GM18505 (cell line): ENCODE data around the gene SMIM1.

Source experiments
- ATAC-seq: cut with Tn5 transposase; IDR thresholded peaks from one replicate; pipeline ENCODE4 v1.9.1; 2021; ENCODE audit not compliant: unreplicated experiment
- POLR2A ChIP-seq: IDR thresholded peaks from 4 replicates; pipeline ENCODE4 v1.6.1; 2011; ENCODE audit warnings: borderline replicate concordance; ENCODE audit not compliant: insufficient read depth, insufficient read length; ENCODE audit errors: extremely low read depth

The SMIM1 gene

GRCh38 chr1:3779912-3780416 is 7.4 kb downstream of the SMIM1 start:
- no peak for TF ChIP-seq POLR2A
- no peak for ATAC-seq

GRCh38 chr1:3780901-3781300 is 8.4 kb downstream of the SMIM1 start:
- no peak for TF ChIP-seq POLR2A
- no peak for ATAC-seq

- no peak for TF ChIP-seq POLR2A
- ATAC-seq = no peak
Measured at GRCh38 chr1:3783651-3784474, 11.3 kb downstream of the SMIM1 start.

GRCh38 chr1:3785045-3785444 is 12.5 kb downstream of the SMIM1 start:
- no peak for TF ChIP-seq POLR2A
- ATAC-seq = no peak

GRCh38 chr1:3785456-3786157 is 13.1 kb downstream of the SMIM1 start:
- no peak for ATAC-seq
- TF ChIP-seq POLR2A = no peak

GRCh38 chr1:3786468-3787348 is 14.2 kb downstream of the SMIM1 start:
- no peak for ATAC-seq
- TF ChIP-seq POLR2A = no peak

- no peak for TF ChIP-seq POLR2A
- no peak for ATAC-seq
Measured at GRCh38 chr1:3787349-3787715, 14.8 kb downstream of the SMIM1 start.

GRCh38 chr1:3787745-3788605 is 15.4 kb downstream of the SMIM1 start:
- no peak for ATAC-seq
- no peak for TF ChIP-seq POLR2A

GRCh38 chr1:3788756-3789420 is 16.3 kb downstream of the SMIM1 start:
- ATAC-seq = no peak
- no peak for TF ChIP-seq POLR2A

GRCh38 chr1:3789421-3790300 is 17.1 kb downstream of the SMIM1 start:
- ATAC-seq = no peak
- TF ChIP-seq POLR2A = no peak

GRCh38 chr1:3790500-3790923 is 18.0 kb downstream of the SMIM1 start:
- no peak for TF ChIP-seq POLR2A
- no peak for ATAC-seq

GRCh38 chr1:3790952-3791351 is 18.4 kb downstream of the SMIM1 start:
- ATAC-seq = no peak
- TF ChIP-seq POLR2A = no peak
